Fibroblast of lung (primary cell): Measurements from ENCODE around the gene SFT2D2.

Source experiments
- CTCF ChIP-seq, 2 donors: IDR thresholded peaks in 1 of 2; conservative IDR thresholded peaks in 1 of 2; 1 replicate in 1 of 2; 2 replicates in 1 of 2; pipeline ENCODE4 v1.5.1; 2011 to 2012; ENCODE audit warnings: low read length in 2 of 2, control low read depth in 1 of 2, inconsistent platforms in 1 of 2, low read depth in 1 of 2, mild to moderate bottlenecking in 1 of 2
- EZH2 ChIP-seq: IDR thresholded peaks from 2 replicates; pipeline ENCODE4 v1.5.1; 2012; ENCODE audit warnings: low read length, control low read depth, mild to moderate bottlenecking; ENCODE audit errors: missing control alignments

- TF ChIP-seq CTCF (conservative IDR thresholded peaks at IDR 0.05 in 1 of 2, IDR thresholded peaks at IDR 0.05 in 1 of 2; ENCODE audit: low read depth in 1 of 2, low read length in 2 of 2) (no peak), EZH2 (no peak)
These were observed 8.1 kb upstream of the SFT2D2 start for GRCh38 chr1:168217664-168218063.
